Endothelial cell of umbilical vein (primary cell): ENCODE data around the gene STK24. TPM values are rescaled to one million over a fixed set of nuclear protein-coding genes. Genes with fewer than 3 reads are reported as not detected.

Source experiments
- BruUV-seq: library from RNA; stranded (reverse); fragments of 400-500 nt; replicated peaks from 2 replicates; lab custom pipeline; 2021; lab: Mats Ljungman, UMichigan
- CTCF ChIA-PET: fragments of 300-600, 350-600 bp; sonication (Branson Sonifier 250); formaldehyde crosslinking; loops from one replicate; lab custom pipeline; 2021; ENCODE audit warnings: antibody characterized with exemption, inconsistent platforms; lab: Charles Lee
- POLR2A ChIA-PET: fragments of 300-600, 350-600 bp; sonication (Branson Sonifier 250); formaldehyde crosslinking; loops from one replicate; lab custom pipeline; 2021; ENCODE audit warnings: antibody characterized with exemption, inconsistent platforms; lab: Charles Lee
- DNase-seq: peaks from one replicate; pipeline ENCODE4 v3.0.0-alpha.2; 2011; ENCODE audit warnings: low read depth, low spot score
- FAIRE-seq: peaks from 2 replicates; lab custom pipeline; 2011; peaks lifted over from hg19 to GRCh38; lab: Jason Lieb, UNC
- H2AFZ ChIP-seq: 2 replicates; pipeline ENCODE4 v1.6.0; 2012; ENCODE audit warnings: low read depth, low read length, control low read depth, inconsistent platforms
- H3K27ac ChIP-seq: 2 replicates; pipeline ENCODE4 v1.5.1; 2011; ENCODE audit warnings: low read depth, mild to moderate bottlenecking, control low read depth, low read length, moderate library complexity; ENCODE audit not compliant: insufficient read depth
- H3K27me3 ChIP-seq, 2 experiments: 2 replicates each; pipeline versions ENCODE4 v1.6.0 to v1.6.1; 2011; ENCODE audit warnings: low read length in 2 of 2, mixed read lengths in 1 of 2; ENCODE audit not compliant: control insufficient read depth in 2 of 2, insufficient read depth in 2 of 2
- H3K36me3 ChIP-seq, 2 experiments: 2 replicates in 1 of 2; 3 replicates in 1 of 2; pipeline ENCODE4 v1.5.1; 2011; ENCODE audit warnings: low read length in 2 of 2, mild to moderate bottlenecking in 1 of 2, moderate library complexity in 1 of 2; ENCODE audit not compliant: control insufficient read depth in 2 of 2, insufficient read depth in 2 of 2; ENCODE audit errors: extremely low read depth in 1 of 2
- H3K4me1 ChIP-seq: 3 replicates; pipeline ENCODE4 v1.5.1; 2011; ENCODE audit warnings: mild to moderate bottlenecking, low read length; ENCODE audit not compliant: control insufficient read depth, insufficient read depth; ENCODE audit errors: extremely low read depth
- H3K4me2 ChIP-seq: 2 replicates; pipeline ENCODE4 v1.6.1; 2011; ENCODE audit warnings: low read length, control low read depth, mixed read lengths; ENCODE audit not compliant: insufficient read depth
- H3K4me3 ChIP-seq, 3 experiments: fragments of 200-600 bp in 1 of 3; sonication (generic), shearing (Covaris generic) in 1 of 3; replicated peaks in 1 of 3; 2 replicates each; pipeline ENCODE4 v1.5.1; 2011 to 2016; ENCODE audit warnings: control low read depth in 3 of 3, low read length in 3 of 3, mild to moderate bottlenecking in 2 of 3, inconsistent platforms in 1 of 3, low read depth in 1 of 3, moderate library complexity in 1 of 3; ENCODE audit not compliant: insufficient read depth in 1 of 3
- H3K79me2 ChIP-seq: 2 replicates; pipeline ENCODE4 v1.6.0; 2012; ENCODE audit warnings: low read length, inconsistent platforms; ENCODE audit not compliant: control insufficient read depth, insufficient read depth
- H3K9ac ChIP-seq: replicated peaks from 2 replicates; pipeline ENCODE3; 2011; ENCODE audit warnings: low read length, control low read depth; ENCODE audit not compliant: insufficient read depth; ENCODE audit errors: extremely low read depth
- H3K9me1 ChIP-seq: replicated peaks from 3 replicates; pipeline ENCODE4 v1.6.0; 2011; ENCODE audit warnings: mild to moderate bottlenecking, low read length; ENCODE audit not compliant: control insufficient read depth, insufficient read depth; ENCODE audit errors: extremely low read depth
- H3K9me3 ChIP-seq: replicated peaks from 2 replicates; pipeline ENCODE4 v1.5.1; 2012; ENCODE audit warnings: low read length, inconsistent platforms; ENCODE audit not compliant: control insufficient read depth, insufficient read depth
- H4K20me1 ChIP-seq: replicated peaks from 2 replicates; pipeline ENCODE3; 2011; ENCODE audit warnings: mild to moderate bottlenecking, low read length; ENCODE audit not compliant: control insufficient read depth, insufficient read depth; ENCODE audit errors: extremely low read depth
- CTCF ChIP-seq, 2 donors: IDR thresholded peaks; 1 replicate in 1 of 2; 2 replicates in 1 of 2; pipeline ENCODE4 v1.5.1; 2011; ENCODE audit warnings: low read length in 2 of 2, mild to moderate bottlenecking in 2 of 2, moderate library complexity in 2 of 2, control low read depth in 1 of 2, inconsistent platforms in 1 of 2, low read depth in 1 of 2; ENCODE audit not compliant: insufficient read depth in 1 of 2; ENCODE audit errors: extremely low read depth in 1 of 2
- EZH2 ChIP-seq: IDR thresholded peaks from 2 replicates; pipeline ENCODE4 v1.6.1; 2012; ENCODE audit warnings: borderline replicate concordance, low read depth, mild to moderate bottlenecking, moderate library complexity, low read length, inconsistent platforms; ENCODE audit not compliant: severe bottlenecking
- FOS ChIP-seq: IDR thresholded peaks from 2 replicates; pipeline ENCODE4 v1.6.1; 2011; ENCODE audit warnings: mild to moderate bottlenecking, low read length, moderate library complexity, borderline replicate concordance; ENCODE audit not compliant: insufficient read depth
- GATA2 ChIP-seq: IDR thresholded peaks from 2 replicates; pipeline ENCODE4 v1.7.0; 2011; ENCODE audit warnings: low read depth, mild to moderate bottlenecking, moderate library complexity, mixed read lengths, low read length; ENCODE audit not compliant: insufficient read length, insufficient read depth
- JUN ChIP-seq: IDR thresholded peaks from 2 replicates; pipeline ENCODE4 v1.6.1; 2011; ENCODE audit warnings: borderline replicate concordance, low read depth; ENCODE audit not compliant: insufficient read length, insufficient read depth
- MAX ChIP-seq: IDR thresholded peaks from 2 replicates; pipeline ENCODE4 v1.6.1; 2011; ENCODE audit not compliant: insufficient read depth, insufficient read length
- MYC ChIP-seq: IDR thresholded peaks from one replicate; pipeline ENCODE4 v1.6.1; 2011; ENCODE audit warnings: mild to moderate bottlenecking, low read depth, low read length
- POLR2A ChIP-seq: IDR thresholded peaks from 2 replicates; pipeline ENCODE4 v1.6.1; 2012; ENCODE audit warnings: low read depth, mild to moderate bottlenecking, control low read depth, low read length
- POLR2AphosphoS5 ChIP-seq: IDR thresholded peaks from 2 replicates; pipeline ENCODE4 v1.6.1; 2012; ENCODE audit warnings: low read depth, mild to moderate bottlenecking, control low read depth, low read length, moderate library complexity; ENCODE audit not compliant: insufficient read depth
- dilution Hi-C: fragments of 300-500 bp; cut with MboI; formaldehyde crosslinking; loops from one replicate; pipeline ENCODE4 v1.15.0; 2019; ENCODE audit warnings: low sequenced_read_pairs; ENCODE audit not compliant: extremely low pct_ligation_motif_present
- intact Hi-C: fragments of 100-400 bp; cut with micrococcal nuclease; formaldehyde crosslinking; loops from one replicate; pipeline ENCODE4 v1.10.0; 2022
- polyA plus RNA-seq, 4 experiments: library from polyadenylated mRNA; depleted of rRNA in 3 of 4; stranded (reverse) in 3 of 4; unstranded in 1 of 4; fragments of >200 nt; gene quantifications; 2 replicates each; pipeline versions ENCODE4 v1.2.1 to v1.2.3, GENCODE V29; 2011 to 2012; ENCODE audit warnings: missing spikeins in 1 of 4
- total RNA-seq: library from RNA; stranded (reverse); gene quantifications from 2 replicates; pipeline ENCODE4 v1.2.3, GENCODE V29; 2021

Gene STK24
- total and polyA plus RNA-seq, 2 donors (not counting 3 experiments of a cell fraction or from before 2014, with no cell fraction given) = 43.3 to 100 TPM

GRCh38 chr13:98504371-98504963 is 72.4 kb downstream of the STK24 start:
- Histone ChIP-seq H3K36me3 (peaks cover 2 to 3% of the 10 kb centered on the region in 2 experiments), H4K20me1 (no peaks in the 10 kb centered on the region), H3K4me2 (no peak overlapping the region), H2AFZ (no peak overlapping the region), H3K79me2 (peaks cover 82% of the 10 kb centered on the region), H3K9me1 (no peaks in the 10 kb centered on the region), H3K9me3 (no peaks in the 10 kb centered on the region), H3K9ac (no peak overlapping the region), H3K27me3 (no peaks in the 10 kb centered on the region), H3K4me1 (peaks cover 63% of the 10 kb centered on the region), H3K4me3 (no peak overlapping the region), H3K27ac (no peak overlapping the region)
- FAIRE-seq (no peak), DNase-seq (no peak)
- POLR2A ChIA-PET = interaction anchor here (1.4 kb wide), 1 partner anchor 20 kb away, joined by 3 read pairs; no protein-coding TSS in a partner anchor
- CTCF ChIA-PET = interaction anchor here (1.7 to 1.8 kb wide), 3 partner anchors 14 to 19 kb away, joined by 6 to 8 read pairs (median 7); no protein-coding TSS in a partner anchor
- dilution Hi-C loops = loop anchor here (10.0 kb wide), 1 partner anchor 80 kb away; no protein-coding TSS in a partner anchor
- TF ChIP-seq FOS (no peak), POLR2A (no peak), GATA2 (no peak), EZH2 (no peak), MAX (no peak), CTCF (IDR thresholded peaks at IDR 0.05; ENCODE audit: extremely low read depth in 1 of 2, insufficient read depth in 1 of 2, low read depth in 1 of 2, low read length in 2 of 2) (no peak), POLR2AphosphoS5 (no peak), MYC (no peak), JUN (no peak)
- BruUV-seq = no TSS peak
- intact Hi-C loops = no loop called here
